GM08714 (cell line): ENCODE results near the gene RNLS.

Source experiments
- H3K4me3 ChIP-seq: fragments of 200-500 bp; sonication (Bioruptor generic); 2 replicates; pipeline ENCODE4 v1.5.1; 2014; ENCODE audit warnings: mild to moderate bottlenecking, low read length, inconsistent platforms
- ZNF274 ChIP-seq: IDR thresholded peaks from 2 replicates; pipeline ENCODE4 v1.6.1; 2012; ENCODE audit warnings: mild to moderate bottlenecking, low read depth, low read length

The RNLS gene

GRCh38 chr10:88427024-88427423 is 156.1 kb downstream of the RNLS start:
- H3K4me3 ChIP-seq, result no peak overlapping the region
- TF ChIP-seq ZNF274, result no peak

- no peak for TF ChIP-seq ZNF274
- no peak overlapping the region for H3K4me3 ChIP-seq
Observed at GRCh38 chr10:88424881-88425280, 158.2 kb downstream of the RNLS start.

- no peak overlapping the region for H3K4me3 ChIP-seq
- no peak for TF ChIP-seq ZNF274
Observed at GRCh38 chr10:88423732-88424131, 159.4 kb downstream of the RNLS start.

- TF ChIP-seq ZNF274, result no peak
- no peak overlapping the region for H3K4me3 ChIP-seq
Observed at GRCh38 chr10:88421590-88421989, 161.5 kb downstream of the RNLS start.

GRCh38 chr10:88418871-88419270 is 164.2 kb downstream of the RNLS start:
- H3K4me3 ChIP-seq, result no peak overlapping the region
- no peak for TF ChIP-seq ZNF274

GRCh38 chr10:88417387-88418030 is 165.6 kb downstream of the RNLS start:
- no peak overlapping the region for H3K4me3 ChIP-seq
- no peak for TF ChIP-seq ZNF274

- H3K4me3 ChIP-seq, result no peak overlapping the region
- no peak for TF ChIP-seq ZNF274
Observed at GRCh38 chr10:88416801-88417200, 166.3 kb downstream of the RNLS start.

GRCh38 chr10:88415533-88416130 is 167.5 kb downstream of the RNLS start:
- no peak for TF ChIP-seq ZNF274
- H3K4me3 ChIP-seq, result no peak overlapping the region

GRCh38 chr10:88413412-88413811 is 169.7 kb downstream of the RNLS start:
- TF ChIP-seq ZNF274, result no peak
- H3K4me3 ChIP-seq, result no peak overlapping the region

- TF ChIP-seq ZNF274, result no peak
- no peak overlapping the region for H3K4me3 ChIP-seq
Observed at GRCh38 chr10:88411772-88412349, 171.3 kb downstream of the RNLS start.

GRCh38 chr10:88409824-88410223 is 173.3 kb downstream of the RNLS start:
- H3K4me3 ChIP-seq, result no peak overlapping the region
- TF ChIP-seq ZNF274, result no peak

GRCh38 chr10:88409236-88409635 is 173.9 kb downstream of the RNLS start:
- no peak for TF ChIP-seq ZNF274
- H3K4me3 ChIP-seq, result no peak overlapping the region

GRCh38 chr10:88408096-88408495 is 175.0 kb downstream of the RNLS start:
- no peak overlapping the region for H3K4me3 ChIP-seq
- TF ChIP-seq ZNF274, result no peak

- no peak for TF ChIP-seq ZNF274
- H3K4me3 ChIP-seq, result no peak overlapping the region
Observed at GRCh38 chr10:88404133-88404532, 179.0 kb downstream of the RNLS start.

GRCh38 chr10:88401671-88402347 is 181.3 kb downstream of the RNLS start:
- no peak overlapping the region for H3K4me3 ChIP-seq
- TF ChIP-seq ZNF274, result no peak
